ENCODE data around the gene ZNF618.

DNA sequence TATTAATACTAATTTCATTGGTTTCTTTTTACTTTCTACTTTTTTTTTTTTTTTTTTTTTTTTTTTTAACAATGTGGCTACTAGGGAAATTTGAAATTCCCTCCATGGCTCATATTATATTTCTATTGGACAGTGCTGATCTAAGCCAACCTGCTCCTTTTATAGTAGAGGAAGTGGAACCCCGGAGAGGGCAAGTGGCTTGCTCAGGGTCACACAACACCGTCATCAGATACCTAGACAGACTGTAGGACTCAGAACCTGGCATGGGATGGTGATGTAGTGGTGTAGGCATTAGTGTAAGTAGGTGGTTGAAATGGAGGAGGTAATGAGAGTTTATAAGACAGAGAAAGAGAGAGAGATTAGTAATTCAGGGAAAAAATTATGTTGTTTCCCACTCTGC lies 10.8 kb downstream of the ZNF618 start:
- TF ChIP-seq, protein P1, sequence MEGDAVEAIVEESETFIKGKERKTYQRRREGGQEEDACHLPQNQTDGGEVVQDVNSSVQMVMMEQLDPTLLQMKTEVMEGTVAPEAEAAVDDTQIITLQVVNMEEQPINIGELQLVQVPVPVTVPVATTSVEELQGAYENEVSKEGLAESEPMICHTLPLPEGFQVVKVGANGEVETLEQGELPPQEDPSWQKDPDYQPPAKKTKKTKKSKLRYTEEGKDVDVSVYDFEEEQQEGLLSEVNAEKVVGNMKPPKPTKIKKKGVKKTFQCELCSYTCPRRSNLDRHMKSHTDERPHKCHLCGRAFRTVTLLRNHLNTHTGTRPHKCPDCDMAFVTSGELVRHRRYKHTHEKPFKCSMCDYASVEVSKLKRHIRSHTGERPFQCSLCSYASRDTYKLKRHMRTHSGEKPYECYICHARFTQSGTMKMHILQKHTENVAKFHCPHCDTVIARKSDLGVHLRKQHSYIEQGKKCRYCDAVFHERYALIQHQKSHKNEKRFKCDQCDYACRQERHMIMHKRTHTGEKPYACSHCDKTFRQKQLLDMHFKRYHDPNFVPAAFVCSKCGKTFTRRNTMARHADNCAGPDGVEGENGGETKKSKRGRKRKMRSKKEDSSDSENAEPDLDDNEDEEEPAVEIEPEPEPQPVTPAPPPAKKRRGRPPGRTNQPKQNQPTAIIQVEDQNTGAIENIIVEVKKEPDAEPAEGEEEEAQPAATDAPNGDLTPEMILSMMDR (IDR thresholded peaks at IDR 0.05), result no peak
- TF ChIP-seq POLR2A (IDR thresholded peaks at IDR 0.05), result no peak
- no peak for TF ChIP-seq POLR2AphosphoS5 (IDR thresholded peaks at IDR 0.05)
- TF ChIP-seq EP300 (IDR thresholded peaks at IDR 0.05), result no peak

All from stomach (tissue), 4 donors.